ENCODE measurements around the gene PAIP1.

PAIP1 gene

DNA sequence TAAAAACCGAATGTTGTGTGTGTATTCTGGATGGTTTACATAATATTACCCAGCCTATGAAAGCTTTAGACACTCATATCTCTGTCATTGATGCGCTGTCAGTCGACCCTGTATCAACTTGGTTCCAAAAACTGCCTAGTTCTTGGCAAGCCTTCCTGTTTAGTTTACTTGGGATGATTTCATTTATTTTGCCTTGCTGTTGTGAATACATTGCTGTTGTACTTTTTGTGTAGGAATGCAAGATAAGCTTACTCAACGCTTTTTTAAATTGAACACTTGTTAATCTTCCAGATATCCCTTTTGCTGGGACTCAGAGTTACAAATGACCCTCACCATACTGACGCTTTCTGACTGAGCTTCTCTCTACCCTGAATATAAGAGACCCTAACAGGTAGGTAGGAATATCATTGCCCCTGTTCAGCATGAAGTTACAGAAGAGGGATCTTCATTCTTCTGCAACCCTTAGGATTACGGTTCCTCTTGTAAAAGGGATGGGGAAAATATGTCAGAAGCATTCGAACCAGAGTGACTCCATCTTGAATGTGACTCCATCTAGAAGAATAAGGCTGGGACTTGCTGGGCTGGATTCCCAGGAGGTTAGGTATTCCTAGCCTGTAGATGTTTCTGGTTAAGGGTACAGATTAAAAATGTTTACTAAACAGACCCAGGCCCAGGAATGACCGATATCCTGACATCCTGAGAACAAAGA, 13.7 kb upstream of the PAIP1 start:
- DNase-seq (ENCODE audit: low read depth), result no peak
- TF ChIP-seq, protein P1, sequence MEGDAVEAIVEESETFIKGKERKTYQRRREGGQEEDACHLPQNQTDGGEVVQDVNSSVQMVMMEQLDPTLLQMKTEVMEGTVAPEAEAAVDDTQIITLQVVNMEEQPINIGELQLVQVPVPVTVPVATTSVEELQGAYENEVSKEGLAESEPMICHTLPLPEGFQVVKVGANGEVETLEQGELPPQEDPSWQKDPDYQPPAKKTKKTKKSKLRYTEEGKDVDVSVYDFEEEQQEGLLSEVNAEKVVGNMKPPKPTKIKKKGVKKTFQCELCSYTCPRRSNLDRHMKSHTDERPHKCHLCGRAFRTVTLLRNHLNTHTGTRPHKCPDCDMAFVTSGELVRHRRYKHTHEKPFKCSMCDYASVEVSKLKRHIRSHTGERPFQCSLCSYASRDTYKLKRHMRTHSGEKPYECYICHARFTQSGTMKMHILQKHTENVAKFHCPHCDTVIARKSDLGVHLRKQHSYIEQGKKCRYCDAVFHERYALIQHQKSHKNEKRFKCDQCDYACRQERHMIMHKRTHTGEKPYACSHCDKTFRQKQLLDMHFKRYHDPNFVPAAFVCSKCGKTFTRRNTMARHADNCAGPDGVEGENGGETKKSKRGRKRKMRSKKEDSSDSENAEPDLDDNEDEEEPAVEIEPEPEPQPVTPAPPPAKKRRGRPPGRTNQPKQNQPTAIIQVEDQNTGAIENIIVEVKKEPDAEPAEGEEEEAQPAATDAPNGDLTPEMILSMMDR (IDR thresholded peaks at IDR 0.05; ENCODE audit: low read depth, low read length, missing control alignments), result no peak
- in situ Hi-C loops (cut with HindIII; ENCODE audit: low sequenced_read_pairs), result no loop called here
- H3K4me3 ChIP-seq (ENCODE audit: low read depth, low read length), result no peak overlapping the region

DNA sequence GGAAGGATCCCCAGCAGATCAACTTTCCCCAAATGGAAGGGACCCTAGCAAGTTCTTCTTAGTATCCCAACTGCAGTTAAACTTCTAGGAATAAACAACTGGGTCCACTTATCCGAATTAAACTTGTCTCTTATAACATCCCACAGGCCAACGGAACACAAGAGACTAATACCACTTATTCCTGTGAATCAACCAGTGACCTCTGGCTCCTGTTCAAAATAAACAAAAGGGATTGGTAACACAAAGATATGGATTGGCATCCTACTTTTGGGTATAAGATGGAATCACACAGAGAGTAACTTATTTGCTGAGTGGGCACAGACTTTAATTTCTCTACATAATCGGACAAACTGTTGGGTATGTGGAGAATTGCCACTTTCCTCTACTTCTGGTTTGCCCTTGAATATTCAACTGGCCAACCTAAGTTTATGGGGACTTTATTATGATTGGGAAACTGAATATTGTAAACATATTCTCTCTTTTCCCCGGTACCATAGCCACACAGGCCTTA, 12.4 kb upstream of the PAIP1 start:
- H3K4me3 ChIP-seq (ENCODE audit: low read depth, low read length), result no peak overlapping the region
- in situ Hi-C loops (cut with HindIII; ENCODE audit: low sequenced_read_pairs), result no loop called here
- TF ChIP-seq, protein P1 (IDR thresholded peaks at IDR 0.05; ENCODE audit: low read depth, low read length, missing control alignments), result no peak
- DNase-seq (ENCODE audit: low read depth), result no peak

DNA sequence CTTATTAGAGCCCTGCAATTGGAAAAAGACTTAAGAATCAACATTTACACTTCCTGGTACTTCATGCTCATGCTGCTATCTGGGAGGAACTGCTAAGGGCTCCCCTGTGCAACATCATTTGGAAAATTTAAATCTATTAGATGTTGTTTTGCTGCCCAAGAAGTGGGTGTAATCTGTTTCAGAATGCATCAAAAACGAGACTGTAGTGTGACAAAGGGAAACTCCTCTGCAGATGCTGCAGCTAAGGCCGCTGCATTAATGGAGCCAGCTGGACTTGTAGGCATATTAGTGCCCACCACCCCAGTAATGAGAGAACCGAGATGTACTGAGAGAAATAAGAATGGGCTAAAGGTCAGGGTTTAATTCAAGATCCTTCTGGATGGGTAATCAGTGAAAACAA, 11.1 kb upstream of the PAIP1 start:
- in situ Hi-C loops (cut with HindIII; ENCODE audit: low sequenced_read_pairs), result no loop called here
- DNase-seq (ENCODE audit: low read depth), result no peak
- TF ChIP-seq, protein P1 (IDR thresholded peaks at IDR 0.05; ENCODE audit: low read depth, low read length, missing control alignments), result no peak
- no peak overlapping the region for H3K4me3 ChIP-seq (ENCODE audit: low read depth, low read length)

DNA sequence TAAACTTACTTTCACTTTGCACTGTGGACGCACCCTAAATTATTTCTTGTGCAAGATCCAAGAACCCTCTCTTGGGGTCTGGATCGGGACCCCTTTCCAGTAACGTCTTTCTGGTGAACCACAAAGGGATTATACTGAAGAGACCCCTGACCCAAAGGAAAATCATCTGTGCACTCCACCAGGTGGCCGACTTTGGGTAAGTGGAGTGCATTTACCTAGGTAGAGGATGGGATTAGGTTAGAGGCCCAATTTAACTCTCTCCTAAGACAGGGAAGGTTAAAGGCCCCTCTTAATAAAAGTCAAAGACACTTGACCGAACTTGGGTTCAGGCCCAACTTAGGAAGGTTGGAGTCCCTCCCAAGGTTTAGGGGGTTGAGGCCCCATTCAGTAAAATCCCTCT, 8.2 kb upstream of the PAIP1 start:
- TF ChIP-seq, protein P1 (IDR thresholded peaks at IDR 0.05; ENCODE audit: low read depth, low read length, missing control alignments), result no peak
- H3K4me3 ChIP-seq (ENCODE audit: low read depth, low read length), result no peak overlapping the region
- in situ Hi-C loops (cut with HindIII; ENCODE audit: low sequenced_read_pairs), result no loop called here
- DNase-seq (ENCODE audit: low read depth), result no peak

DNA sequence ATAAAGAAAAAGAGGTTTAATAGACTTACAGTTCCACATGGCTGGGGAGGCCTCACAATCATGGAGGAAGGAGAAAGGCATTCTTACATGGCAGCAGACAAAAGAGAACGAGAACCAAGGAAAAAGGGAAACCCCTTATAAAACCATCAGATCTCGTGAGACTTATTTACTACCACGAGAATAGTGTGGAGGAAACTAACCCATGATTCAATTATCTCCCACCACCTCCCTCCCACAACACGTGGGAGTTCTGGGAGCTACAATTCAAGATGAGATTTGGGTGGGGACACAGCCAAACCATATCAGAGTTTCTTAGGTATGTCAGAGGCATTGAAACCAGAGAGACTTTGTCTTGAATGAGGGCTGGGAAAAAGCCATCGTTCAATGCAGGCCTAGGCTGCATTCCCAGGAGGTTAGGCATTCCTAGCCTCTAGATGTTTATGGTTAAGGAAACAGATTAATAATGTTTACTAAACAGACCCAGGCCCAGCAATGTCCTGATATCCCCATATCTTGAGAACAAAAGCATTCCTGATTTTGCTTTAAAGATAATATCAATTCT, 7.5 kb upstream of the PAIP1 start:
- TF ChIP-seq, protein P1 (IDR thresholded peaks at IDR 0.05; ENCODE audit: low read depth, low read length, missing control alignments), result no peak
- H3K4me3 ChIP-seq (ENCODE audit: low read depth, low read length), result no peak overlapping the region
- no peak for DNase-seq (ENCODE audit: low read depth)
- in situ Hi-C loops (cut with HindIII; ENCODE audit: low sequenced_read_pairs), result no loop called here

DNA sequence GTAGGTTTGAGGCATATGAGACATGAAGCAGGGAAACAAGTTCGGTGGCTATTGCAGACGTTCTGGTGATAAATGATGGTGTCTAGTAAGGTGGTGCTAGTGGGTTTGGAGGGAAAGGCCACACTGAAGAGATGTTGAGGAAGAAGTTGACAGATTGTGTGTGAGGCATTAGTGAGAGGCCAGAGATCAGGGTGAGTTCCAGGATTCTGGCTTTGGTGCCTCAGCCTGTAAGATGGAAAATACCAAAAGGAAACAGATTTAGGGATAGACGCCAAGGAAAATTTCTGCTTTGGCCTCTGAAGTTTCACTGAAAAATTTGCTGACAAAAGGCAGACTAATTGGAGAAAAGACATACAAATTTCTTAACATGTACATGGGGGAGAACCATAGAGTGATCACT, 6.4 kb upstream of the PAIP1 start:
- no peak for DNase-seq (ENCODE audit: low read depth)
- TF ChIP-seq, protein P1 (IDR thresholded peaks at IDR 0.05; ENCODE audit: low read depth, low read length, missing control alignments), result no peak
- in situ Hi-C loops (cut with HindIII; ENCODE audit: low sequenced_read_pairs), result no loop called here
- H3K4me3 ChIP-seq (ENCODE audit: low read depth, low read length), result no peak overlapping the region

All from astrocyte of the cerebellum (primary cell).